OCI-LY1 (cell line): Measurements from ENCODE around the gene ARMH1.

Experiments used
- H2AFZ ChIP-seq: fragments of 200-600 bp; sonication (generic), shearing (Covaris generic); 2 replicates; pipeline ENCODE4 v1.6.0; 2014; ENCODE audit warnings: antibody characterized with exemption, mild to moderate bottlenecking, low read length
- H3F3A ChIP-seq: fragments of 200-600 bp; sonication (generic), shearing (Covaris generic); 2 replicates; pipeline ENCODE4 v1.6.0; 2014; ENCODE audit warnings: mild to moderate bottlenecking, antibody characterized with exemption, low read length, moderate library complexity; ENCODE audit not compliant: insufficient read depth
- H3K27ac ChIP-seq: fragments of 200-600 bp; sonication (generic); 2 replicates; pipeline ENCODE4 v1.5.1; 2014; ENCODE audit warnings: low read length, mixed run types, mild to moderate bottlenecking, low read depth; ENCODE audit not compliant: poor library complexity, severe bottlenecking
- H3K27me3 ChIP-seq: fragments of 200-600 bp; sonication (generic); 2 replicates; pipeline ENCODE4 v1.6.0; 2014; ENCODE audit warnings: antibody characterized with exemption, mild to moderate bottlenecking, low read length, moderate library complexity; ENCODE audit not compliant: insufficient read depth
- H3K36me3 ChIP-seq: fragments of 200-600 bp; sonication (generic); 2 replicates; pipeline ENCODE4 v1.6.1; 2014; ENCODE audit warnings: mild to moderate bottlenecking, antibody characterized with exemption, low read length, moderate library complexity, mixed read lengths; ENCODE audit not compliant: insufficient read depth
- H3K4me1 ChIP-seq: fragments of 200-600 bp; sonication (generic); 2 replicates; pipeline ENCODE4 v1.5.1; 2014; ENCODE audit warnings: mild to moderate bottlenecking, low read length, moderate library complexity; ENCODE audit not compliant: insufficient read depth, severe bottlenecking
- H3K4me2 ChIP-seq: fragments of 200-600 bp; sonication (generic), shearing (Covaris generic); 2 replicates; pipeline ENCODE4 v1.6.1; 2014; ENCODE audit warnings: low read length
- H3K4me3 ChIP-seq: fragments of 200-600 bp; sonication (generic); 2 replicates; pipeline ENCODE4 v1.5.1; 2014; ENCODE audit warnings: low read length, low read depth, mild to moderate bottlenecking, mixed read lengths; ENCODE audit not compliant: poor library complexity, severe bottlenecking
- H3K79me2 ChIP-seq: fragments of 200-600 bp; shearing (Covaris generic); 2 replicates; pipeline ENCODE4 v1.6.1; 2016; ENCODE audit warnings: mixed run types, low read length, mixed read lengths; ENCODE audit not compliant: insufficient read depth
- H3K9ac ChIP-seq: fragments of 200-600 bp; sonication (generic), shearing (Covaris generic); 2 replicates; pipeline ENCODE4 v1.6.1; 2014; ENCODE audit warnings: mild to moderate bottlenecking, low read length, mixed read lengths
- H3K9me2 ChIP-seq: fragments of 200-600 bp; sonication (generic), shearing (Covaris generic); 2 replicates; pipeline ENCODE4 v1.6.1; 2014; ENCODE audit warnings: low read depth, mild to moderate bottlenecking, low read length, mixed read lengths
- H3K9me3 ChIP-seq: fragments of 200-600 bp; shearing (Covaris generic); 2 replicates; pipeline ENCODE4 v1.6.1; 2014; ENCODE audit warnings: low read length, mixed read lengths
- H4K20me1 ChIP-seq: fragments of 200-600 bp; sonication (generic), shearing (Covaris generic); 2 replicates; pipeline ENCODE4 v1.6.0; 2016; ENCODE audit warnings: mild to moderate bottlenecking, low read length; ENCODE audit not compliant: insufficient read depth
- CTCF ChIP-seq: fragments of 200-600 bp; sonication (generic), shearing (Covaris generic); IDR thresholded peaks from 2 replicates; pipeline ENCODE4 v1.5.1; 2017; ENCODE audit warnings: mild to moderate bottlenecking, antibody characterized with exemption, low read length, moderate library complexity, mixed read lengths
- EZH2 ChIP-seq: fragments of 200-600 bp; sonication (generic), shearing (Covaris generic); IDR thresholded peaks from 2 replicates; pipeline ENCODE4 v1.8.0; 2017; ENCODE audit warnings: borderline replicate concordance, mixed run types, mild to moderate bottlenecking, antibody characterized with exemption, low read length, moderate library complexity, mixed read lengths

ARMH1 gene

GRCh38 chr1:44679468-44679867 is 5.0 kb downstream of the ARMH1 start:
- no peaks in the 10 kb centered on the region for H3F3A ChIP-seq
- no peaks in the 10 kb centered on the region for H3K9me3 ChIP-seq
- H3K9me2 ChIP-seq: no peaks in the 10 kb centered on the region
- peaks cover 28% of the 10 kb centered on the region for H3K4me1 ChIP-seq
- H3K4me3 ChIP-seq: no peak overlapping the region
- no peaks in the 10 kb centered on the region for H3K79me2 ChIP-seq
- no peak overlapping the region for H3K4me2 ChIP-seq
- H3K36me3 ChIP-seq: no peaks in the 10 kb centered on the region
- no peak overlapping the region for H3K9ac ChIP-seq
- H3K27me3 ChIP-seq: no peaks in the 10 kb centered on the region
- H3K27ac ChIP-seq: no peak overlapping the region
- no peak overlapping the region for H2AFZ ChIP-seq
- no peaks in the 10 kb centered on the region for H4K20me1 ChIP-seq
- TF ChIP-seq CTCF: no peak
- no peak for TF ChIP-seq EZH2

- no peak overlapping the region for H2AFZ ChIP-seq
- H3K9ac ChIP-seq: no peak overlapping the region
- H3K79me2 ChIP-seq: no peaks in the 10 kb centered on the region
- TF ChIP-seq CTCF (no peak), EZH2 (no peak)
- no peaks in the 10 kb centered on the region for H3K9me3 ChIP-seq
- no peaks in the 10 kb centered on the region for H3K9me2 ChIP-seq
- peaks cover 11% of the 10 kb centered on the region for H3K4me1 ChIP-seq
- H3K27ac ChIP-seq: no peak overlapping the region
- H3K36me3 ChIP-seq: no peaks in the 10 kb centered on the region
- H3K4me3 ChIP-seq: no peak overlapping the region
- no peak overlapping the region for H3K4me2 ChIP-seq
- no peaks in the 10 kb centered on the region for H4K20me1 ChIP-seq
- H3F3A ChIP-seq: no peaks in the 10 kb centered on the region
- H3K27me3 ChIP-seq: no peaks in the 10 kb centered on the region
Observed at GRCh38 chr1:44681905-44682882, 7.7 kb downstream of the ARMH1 start.

DNA sequence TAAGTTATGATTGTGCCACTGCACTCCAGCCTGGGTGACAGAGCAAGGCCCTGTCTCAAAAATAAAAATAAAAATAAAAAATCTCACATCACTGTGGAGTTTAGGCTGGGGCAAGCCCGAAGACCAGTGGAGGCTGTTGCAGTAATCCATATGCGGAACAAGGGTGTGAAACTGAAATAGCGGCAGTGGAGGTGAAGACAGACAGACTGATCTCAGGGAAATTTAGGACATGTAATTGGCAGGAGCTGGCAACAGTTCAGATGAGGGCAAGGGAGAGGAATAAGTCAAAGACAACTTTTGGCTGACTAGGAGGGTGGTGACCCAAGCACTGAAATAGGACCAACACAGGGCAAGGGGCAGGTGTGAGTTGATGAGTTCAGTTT is 8.4 kb downstream of the ARMH1 start:
- H3F3A ChIP-seq: no peaks in the 10 kb centered on the region
- H3K4me1 ChIP-seq: peaks cover 9% of the 10 kb centered on the region
- H3K9me2 ChIP-seq: no peaks in the 10 kb centered on the region
- TF ChIP-seq EZH2 (no peak), CTCF (no peak)
- no peaks in the 10 kb centered on the region for H3K36me3 ChIP-seq
- H3K9ac ChIP-seq: no peak overlapping the region
- H3K4me2 ChIP-seq: no peak overlapping the region
- H3K79me2 ChIP-seq: no peaks in the 10 kb centered on the region
- H2AFZ ChIP-seq: no peak overlapping the region
- no peaks in the 10 kb centered on the region for H3K9me3 ChIP-seq
- no peaks in the 10 kb centered on the region for H3K27me3 ChIP-seq
- no peak overlapping the region for H3K27ac ChIP-seq
- no peak overlapping the region for H3K4me3 ChIP-seq
- no peaks in the 10 kb centered on the region for H4K20me1 ChIP-seq
